Stimulated activated CD4-positive, alpha-beta T cell treated with anti-CD3 and anti-CD28 coated beads, Interleukin-15, amount 100 ng/mL, for 24 hours (primary cell): Measurements from ENCODE around the gene KAT2A.

Source experiments
- DNase-seq: peaks from one replicate; pipeline ENCODE4 v3.0.0-alpha.2; 2020

Gene KAT2A

DNA sequence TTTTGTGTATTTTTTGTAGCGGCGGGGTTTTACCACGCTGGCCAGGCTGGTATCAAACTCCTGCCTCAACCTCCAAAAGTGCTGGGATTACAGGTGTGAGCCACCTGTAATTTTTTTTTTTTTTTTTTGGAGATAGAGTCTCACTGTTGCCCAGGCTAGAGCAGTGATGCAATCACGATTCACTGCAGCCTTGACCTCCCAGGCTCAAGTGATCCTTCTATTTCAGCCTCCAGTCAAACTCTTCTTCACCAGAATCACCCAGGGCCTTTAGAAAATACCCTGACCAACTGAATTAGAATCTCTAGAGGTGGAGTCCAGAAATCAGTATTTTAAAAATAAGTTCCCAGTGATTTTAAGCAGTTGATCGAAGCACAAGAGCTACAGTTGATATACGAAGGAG lies 14.0 kb upstream of the KAT2A start:
- no peak for DNase-seq

DNA sequence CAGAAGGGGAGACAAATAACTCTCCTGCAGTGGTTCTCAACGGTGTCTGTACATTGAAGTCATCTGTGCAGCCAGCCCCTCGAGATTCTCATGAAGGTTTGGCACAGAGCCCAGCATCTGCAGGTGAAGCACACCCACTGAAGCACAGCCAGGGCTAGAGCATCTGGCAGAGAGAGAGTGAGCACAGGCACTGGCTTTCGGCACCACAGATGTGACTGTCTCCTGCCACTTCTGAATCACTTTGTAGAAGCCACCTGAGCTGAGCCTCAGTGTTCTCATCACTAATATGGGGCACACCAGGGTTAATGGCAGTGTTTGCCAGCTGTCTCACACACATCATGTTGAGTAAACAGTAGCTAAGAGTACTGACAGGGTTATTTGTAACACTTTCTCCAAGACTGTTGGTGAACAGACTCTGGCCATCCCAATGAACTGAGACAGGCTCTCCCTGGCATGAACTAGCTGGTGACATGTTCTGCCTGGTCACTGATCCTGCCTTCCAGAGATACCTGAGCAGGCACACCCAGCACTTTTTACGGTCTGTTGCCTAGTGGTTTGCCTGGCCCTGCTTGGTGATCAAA lies 12.4 kb upstream of the KAT2A start:
- peak; percentile 37 for DNase-seq

DNA sequence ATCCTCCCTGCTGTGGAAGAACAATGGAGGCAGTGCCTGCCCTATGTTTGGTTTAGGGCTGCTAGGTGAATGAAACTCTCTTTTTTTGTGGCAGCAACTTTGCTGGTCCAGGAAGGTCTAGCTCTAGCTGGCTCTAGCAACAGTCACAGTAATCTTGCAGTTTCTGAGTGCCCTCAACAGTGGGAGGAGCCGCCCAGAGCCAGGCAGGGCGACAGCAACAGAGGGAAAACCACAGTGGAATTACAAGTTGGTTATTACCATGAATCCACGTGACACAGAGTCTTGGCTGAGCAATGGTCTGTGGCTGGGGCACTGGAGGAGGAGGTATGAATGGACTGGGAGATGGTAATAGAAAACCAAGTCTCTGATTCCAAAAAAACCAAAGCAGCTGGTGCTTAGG lies 11.8 kb upstream of the KAT2A start:
- peak; percentile 61 for DNase-seq

DNA sequence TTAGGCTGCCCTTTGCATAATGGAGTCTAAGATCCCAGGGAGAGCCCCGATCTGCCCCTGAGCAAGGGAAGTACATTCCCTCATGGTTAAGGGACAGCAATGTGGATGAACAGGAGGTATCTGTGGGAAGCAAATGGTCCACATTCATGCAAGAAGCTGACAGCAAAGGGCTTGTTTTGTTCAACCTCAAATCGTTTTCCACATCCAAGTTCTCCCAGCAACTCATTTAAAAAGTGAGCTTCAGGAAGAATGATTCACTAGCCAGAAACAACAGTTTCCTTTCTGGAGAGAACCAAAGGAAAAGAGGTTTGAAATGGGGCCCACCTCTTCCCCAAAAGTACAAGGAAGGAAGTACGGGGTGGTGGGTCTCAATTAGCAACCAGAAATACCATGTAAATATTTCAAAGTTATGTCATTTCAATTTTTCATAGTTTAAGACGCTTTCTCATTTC lies 10.8 kb upstream of the KAT2A start:
- no peak for DNase-seq

DNA sequence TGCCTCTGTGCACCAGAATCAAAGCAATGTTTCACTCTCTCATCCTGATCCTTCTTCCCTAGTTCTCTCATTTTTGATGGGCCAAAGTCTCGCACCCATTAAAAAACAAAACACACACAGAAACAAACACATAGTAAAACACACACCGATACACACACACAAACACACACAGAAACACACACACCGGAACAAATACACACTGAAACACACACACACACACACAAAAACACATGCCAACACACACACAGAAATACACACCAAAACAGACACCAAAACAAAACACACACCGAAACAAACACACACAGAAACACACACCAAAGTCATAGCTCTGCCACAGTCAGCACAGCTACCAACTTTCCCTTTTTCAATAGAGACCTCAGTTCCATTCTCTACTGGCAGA lies 10.1 kb upstream of the KAT2A start:
- DNase-seq, result no peak

DNA sequence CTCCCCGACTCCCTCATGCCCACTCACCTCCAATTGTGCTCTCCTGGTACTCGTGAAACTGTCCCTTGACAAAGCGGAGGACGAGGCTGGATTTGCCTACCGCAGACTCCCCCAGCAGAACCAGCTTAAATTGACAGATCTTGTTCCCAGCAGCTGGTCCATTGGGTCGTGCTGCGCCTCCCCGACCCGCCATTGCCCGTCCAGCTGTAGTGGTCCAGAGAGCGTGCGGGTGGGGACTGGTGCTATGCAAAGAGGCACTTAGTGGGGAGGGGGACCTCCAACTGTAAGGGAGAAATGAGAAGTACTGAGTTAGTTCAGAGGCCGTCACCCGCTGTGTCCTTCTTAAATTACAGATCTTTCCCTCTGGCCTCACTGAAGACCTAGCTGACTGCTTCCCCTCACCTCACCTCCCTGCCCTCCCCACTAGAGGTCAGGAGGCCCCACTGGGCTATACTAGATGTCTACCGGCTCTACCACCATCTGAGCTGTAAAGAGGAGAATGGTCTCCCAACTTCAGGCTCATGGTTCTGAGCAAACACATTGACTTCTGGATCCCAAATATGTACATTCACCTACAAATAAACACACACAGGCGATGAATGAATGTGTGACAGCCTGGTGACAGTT lies 9.3 kb upstream of the KAT2A start:
- DNase-seq, result no peak

DNA sequence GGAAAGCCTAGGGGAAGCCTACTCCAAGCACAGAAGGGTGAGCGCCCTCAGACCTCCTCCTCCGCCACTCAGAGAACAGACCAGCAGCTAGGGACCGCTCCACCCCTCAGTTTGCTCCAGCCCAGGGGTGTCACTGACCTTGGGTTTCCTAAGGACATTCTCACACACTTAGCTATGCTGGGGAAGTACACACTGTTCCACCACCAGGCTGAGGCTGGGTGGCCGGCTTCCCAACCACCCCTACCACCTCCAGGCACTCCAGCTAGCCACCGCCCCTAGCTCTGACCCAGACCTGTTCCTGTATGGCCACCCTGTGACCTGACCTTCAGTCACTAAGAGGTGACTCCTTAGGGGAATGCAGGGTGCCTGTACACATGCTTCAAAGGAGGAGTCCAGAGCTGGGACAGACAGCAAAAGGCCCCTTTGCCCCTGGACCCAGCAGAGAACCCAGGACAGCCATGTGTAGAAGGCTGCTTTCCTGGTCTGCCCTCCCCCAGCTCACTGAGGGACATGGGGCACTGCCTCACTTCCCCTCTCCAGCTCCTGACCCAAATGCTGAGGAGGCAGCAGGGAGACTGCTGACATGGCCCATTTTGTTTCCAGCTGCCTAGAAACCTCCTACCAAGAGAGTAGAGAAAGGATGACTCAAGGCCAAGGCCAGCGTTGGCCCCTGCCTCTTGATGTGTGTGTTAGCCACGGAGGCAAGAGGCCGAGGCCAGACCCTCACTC lies 8.1 kb upstream of the KAT2A start:
- DNase-seq, result no peak

DNA sequence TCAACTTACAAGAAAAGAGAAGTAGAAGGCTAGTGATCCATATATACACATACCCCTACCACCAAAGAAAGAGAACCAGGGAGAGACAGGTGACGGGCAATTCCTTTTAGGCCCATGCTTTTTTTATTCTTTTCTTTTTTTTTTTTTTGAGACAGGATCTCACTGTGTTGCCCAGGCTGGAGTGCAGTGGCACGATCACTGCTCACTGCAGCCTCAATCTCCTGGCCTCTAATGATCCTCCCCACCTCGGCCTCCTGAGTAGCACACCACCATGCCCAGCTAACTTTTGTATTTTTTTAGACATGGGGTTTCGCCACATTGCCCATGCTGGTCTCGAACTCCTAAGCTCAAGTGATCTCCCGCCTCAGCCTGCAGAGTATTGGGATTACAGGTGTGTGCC lies 6.2 kb upstream of the KAT2A start:
- DNase-seq, result no peak

DNA sequence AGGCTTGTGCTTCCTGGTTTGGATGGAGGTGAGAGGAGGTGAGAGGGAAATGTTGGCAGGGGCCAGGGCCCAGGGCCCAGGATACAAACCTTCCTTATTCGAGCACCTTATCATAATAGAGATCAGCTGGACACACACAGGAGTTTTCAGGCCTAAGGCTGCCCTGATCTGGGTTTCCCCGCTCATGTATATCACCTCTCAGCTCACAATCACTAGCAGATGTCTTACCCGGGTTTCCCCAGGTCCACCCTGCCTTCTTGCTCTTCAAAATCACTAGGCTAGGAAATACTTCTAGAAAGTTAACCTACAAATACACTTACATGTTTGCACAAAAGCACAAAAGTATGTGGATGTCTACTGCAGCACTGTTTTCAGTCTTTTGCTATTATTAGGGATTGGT lies 5.7 kb upstream of the KAT2A start:
- no peak for DNase-seq

DNA sequence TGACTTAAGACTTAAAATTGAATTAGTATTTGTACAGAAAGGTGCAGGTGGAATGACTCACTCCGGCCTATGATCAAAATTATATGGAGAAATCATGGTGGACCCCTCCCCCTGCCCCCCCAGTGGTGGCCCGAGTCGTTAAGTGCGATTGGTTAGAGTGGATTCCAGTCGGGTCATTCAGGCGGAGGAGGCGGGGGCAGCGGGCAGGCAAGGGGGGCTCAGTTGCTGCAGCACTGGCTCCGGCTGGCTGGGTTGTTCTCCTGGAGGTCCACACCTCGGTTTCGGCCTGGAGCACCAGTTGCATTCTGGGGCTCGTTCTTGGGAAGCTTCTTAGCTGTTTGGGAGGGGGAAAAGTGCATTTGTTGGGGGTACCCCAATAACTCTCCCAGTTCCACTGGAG lies 4.4 kb upstream of the KAT2A start:
- no peak for DNase-seq

DNA sequence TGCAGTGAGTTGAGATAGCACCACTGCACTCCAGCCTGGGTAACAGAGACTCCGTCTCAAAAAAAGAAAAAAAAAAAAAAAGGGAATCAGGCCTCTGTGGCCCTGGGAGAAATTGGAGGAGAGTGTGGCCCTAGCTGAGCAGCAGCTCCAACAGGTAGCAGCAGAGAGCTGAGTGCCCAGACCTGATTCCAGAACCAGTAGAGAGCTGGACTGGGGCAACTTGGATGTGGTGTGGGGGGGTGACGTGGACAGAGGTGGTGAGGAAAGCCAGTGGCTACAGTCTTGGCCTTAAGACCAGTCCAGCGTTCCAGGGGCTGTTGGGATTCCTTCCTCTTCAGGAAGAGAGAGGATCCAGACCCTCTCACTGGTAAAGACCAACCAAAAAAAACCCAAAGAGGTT lies 3.1 kb upstream of the KAT2A start:
- no peak for DNase-seq

DNA sequence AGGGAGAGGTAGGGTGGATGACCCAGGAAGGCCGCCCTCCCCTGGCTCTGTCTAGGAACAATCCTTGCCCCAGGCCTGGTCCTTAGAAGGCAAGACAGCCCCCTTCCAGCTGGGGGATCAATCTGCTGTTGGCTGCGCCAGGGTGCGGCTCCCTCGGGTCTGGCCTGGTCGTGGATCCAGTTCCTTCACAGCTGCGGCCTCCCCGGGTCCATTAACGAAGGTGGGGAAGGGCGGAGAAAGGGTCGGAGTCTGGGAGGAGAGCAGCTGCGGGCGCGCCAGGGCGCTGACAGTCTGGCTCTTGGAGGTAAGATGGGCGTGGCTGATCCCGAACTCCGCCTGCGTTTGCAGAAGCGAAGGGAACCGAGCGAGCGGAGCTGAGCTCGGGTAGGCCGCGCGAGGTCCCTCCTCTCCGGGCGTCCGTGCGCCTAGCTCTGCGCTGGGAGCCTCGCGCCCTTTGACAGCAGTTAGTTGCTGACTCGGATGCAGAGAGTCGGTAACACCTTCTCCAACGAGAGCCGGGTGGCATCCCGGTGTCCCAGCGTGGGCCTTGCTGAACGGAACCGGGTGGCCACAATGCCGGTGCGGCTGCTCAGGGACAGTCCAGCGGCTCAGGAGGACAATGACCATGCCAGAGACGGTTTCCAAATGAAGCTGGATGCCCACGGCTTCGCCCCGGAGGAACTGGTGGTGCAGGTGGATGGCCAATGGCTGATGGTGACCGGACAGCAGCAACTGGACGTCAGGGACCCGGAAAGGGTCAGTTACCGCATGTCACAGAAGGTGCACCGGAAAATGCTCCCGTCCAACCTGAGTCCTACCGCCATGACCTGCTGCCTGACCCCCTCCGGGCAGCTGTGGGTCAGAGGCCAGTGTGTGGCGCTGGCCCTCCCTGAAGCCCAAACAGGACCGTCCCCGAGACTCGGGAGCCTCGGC lies 1.5 kb upstream of the KAT2A start, which contains the start of gene HSPB9:
Gene HSPB9 (plus strand): TSS at position 434 of the 933 bp plus-strand sequence. CDS start 47 bp downstream, at position 481.
- DNase-seq, result no peak

DNA sequence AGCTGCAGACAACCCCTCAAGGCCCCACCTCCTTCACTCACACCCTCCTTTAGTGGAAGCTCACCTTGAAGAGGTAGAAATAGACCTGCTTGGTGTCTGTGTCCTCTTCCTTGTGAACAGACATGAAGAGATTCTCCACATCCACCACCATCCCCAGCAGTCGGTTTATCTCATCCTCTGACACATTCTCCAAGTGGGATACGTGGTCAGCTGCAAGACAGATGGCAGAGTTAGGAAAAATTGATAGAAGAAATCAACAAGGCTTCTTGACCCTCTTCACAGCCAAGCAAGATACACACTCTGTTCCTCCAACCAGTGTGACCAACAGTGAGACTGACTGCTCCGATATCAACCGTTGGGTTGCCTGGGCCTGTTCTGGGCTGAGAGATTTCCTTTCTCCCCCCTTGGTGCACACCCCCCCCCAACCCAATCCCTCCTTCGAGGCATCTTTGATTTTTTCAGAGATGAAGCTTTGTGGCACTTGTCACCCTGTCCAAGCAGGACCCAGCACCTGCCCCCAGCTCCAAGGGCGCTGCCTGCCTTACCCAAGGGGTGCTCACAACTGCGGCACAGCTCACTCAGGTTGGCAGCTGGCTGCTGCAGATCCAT lies 902 bp downstream of the KAT2A start:
- no peak for DNase-seq

DNA sequence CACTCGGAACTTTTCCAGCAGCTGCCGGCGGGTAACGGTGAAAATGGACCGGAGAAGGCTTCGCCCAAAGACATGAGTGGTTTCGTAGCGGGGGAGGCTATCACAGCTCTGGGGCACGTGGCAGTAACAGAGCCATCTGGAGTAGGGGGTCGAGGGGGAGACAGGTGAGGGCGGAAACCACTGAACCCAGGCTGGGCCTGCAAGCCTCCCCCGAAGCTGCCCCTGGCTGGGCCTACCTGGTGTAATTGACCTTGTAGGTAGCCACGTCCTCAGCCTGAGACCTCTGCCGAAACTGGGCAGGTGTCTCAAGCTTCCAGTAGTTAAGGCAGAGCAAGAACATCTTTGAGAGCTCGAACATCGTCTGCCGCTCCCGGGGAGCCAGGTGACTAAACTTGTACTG lies 1.9 kb downstream of the KAT2A start:
- DNase-seq, result no peak

DNA sequence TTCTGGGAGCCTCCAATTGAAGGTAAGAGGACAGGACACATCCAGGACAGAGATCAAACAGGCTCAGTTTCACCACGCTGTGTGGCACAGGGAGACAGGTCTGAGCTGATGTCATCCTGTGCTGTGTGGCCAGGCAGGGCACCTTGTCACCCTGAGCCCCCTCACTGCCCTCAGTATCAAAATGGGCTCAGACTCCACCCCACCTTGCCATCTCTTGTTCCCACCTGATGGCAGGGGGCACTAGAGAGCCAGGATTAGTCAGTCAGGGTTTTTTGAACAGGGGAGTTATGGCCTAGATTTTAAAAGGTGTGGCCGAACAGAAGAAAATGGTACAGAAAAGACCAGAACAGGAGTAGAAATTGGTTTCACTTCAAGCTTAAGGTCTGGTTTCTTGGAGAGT lies 2.6 kb downstream of the KAT2A start:
- peak; percentile 60 for DNase-seq

DNA sequence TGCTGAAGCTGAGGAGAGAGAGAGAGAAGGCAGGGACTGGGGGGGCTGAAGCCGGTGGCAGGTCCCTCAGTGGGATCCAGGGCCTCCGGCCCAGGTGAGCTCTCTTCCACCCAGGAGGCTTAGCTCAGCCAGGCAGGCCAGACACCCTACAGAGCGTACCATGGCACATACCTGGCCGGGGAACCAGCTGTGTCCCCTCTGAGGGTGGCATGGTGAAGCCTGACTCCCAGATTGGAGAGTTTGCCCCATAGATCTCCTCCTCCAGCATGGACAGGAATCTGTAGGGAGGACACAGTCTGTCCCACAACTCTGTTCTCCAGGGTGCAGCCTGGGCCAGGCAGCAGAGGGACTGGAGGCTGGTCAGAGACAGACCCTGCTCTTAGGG lies 3.0 kb downstream of the KAT2A start:
- DNase-seq, result no peak

DNA sequence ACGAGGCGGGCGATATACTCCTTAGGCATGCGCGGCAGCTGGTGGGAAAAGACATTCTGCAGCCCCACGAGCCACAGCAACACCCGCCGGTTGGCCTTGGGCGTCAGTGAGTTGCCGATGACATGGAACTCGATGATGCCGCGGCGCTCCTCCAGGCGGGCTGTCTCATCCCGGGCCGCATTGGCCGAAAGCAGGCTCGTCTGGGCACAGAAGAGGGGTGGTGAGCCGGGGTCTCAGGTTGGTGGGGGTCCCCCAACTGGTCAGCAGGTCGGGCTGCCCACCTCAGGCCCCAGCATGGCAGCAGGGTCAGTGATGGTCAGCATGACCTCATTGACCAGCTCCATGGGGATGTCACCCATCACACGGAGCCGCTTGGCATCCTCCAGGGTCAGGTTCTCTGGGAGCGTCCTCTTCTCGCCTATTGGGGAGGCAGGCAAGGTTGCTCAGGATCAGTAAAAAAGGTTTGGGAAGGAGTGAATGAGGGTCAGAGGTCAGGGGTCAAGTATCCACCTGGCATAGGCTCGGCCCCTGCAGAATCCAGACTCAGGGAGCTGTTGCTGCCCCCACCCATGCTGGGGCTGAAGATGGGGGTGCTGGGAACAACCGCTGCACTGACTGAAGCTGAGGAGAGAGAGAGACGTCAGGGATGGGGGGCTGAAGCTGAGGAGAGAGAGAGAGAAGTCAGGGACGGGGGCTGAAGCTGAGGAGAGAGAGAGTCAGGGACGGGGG lies 3.6 kb downstream of the KAT2A start:
- DNase-seq, result no peak

DNA sequence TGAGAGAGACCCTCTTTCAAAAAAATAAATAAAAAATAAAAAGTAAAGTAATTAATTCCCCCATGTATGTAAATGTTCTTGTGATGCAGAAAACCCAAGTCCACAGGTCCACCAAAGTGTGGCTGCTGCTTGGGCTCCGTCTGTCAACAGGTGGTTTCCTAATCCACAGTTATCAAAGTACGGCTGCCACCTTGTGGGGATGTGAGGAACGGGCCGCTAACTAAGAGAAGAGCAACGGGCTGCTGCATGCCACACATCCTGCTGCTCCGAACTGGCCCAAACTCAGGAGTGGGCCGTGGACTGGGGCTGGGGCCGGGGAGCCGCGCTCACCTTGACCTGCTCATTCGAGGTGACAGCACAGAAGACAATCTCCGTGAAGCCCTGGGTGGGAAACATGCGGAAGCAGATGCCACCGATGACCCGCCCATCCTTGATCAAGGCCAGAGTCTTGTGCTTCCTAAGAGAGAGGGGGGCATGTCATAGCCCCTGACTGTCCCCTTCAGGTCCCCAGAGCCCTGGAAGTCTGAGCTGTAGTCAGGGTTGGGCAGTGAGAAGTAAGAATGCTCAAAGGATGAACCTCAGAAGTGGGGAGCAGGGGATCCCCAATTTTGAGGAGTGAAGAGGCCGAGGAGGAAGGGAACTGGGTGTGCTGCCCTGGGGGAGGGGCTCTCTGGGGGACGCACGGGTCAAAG lies 4.3 kb downstream of the KAT2A start:
- DNase-seq, result peak; percentile 86

DNA sequence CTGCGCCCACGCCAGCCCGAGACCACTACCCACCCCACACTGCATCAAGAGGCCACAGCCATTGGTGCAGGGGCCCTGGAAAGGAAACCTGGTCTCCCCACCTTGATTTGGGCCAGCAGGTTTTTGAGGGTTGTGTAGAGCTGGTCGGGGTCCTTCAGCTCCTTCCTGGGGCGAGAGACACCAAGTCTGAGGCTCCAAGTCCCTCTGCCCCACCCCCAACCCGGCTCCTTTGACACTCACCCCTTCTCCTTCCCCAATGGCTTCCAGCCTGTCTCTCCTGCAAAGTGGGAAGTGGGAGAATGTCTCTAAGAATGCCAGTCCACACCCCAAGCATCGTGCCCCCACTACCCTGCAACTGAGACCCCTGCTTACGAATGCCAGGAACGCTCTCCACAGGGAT lies 7.0 kb downstream of the KAT2A start:
- no peak for DNase-seq

DNA sequence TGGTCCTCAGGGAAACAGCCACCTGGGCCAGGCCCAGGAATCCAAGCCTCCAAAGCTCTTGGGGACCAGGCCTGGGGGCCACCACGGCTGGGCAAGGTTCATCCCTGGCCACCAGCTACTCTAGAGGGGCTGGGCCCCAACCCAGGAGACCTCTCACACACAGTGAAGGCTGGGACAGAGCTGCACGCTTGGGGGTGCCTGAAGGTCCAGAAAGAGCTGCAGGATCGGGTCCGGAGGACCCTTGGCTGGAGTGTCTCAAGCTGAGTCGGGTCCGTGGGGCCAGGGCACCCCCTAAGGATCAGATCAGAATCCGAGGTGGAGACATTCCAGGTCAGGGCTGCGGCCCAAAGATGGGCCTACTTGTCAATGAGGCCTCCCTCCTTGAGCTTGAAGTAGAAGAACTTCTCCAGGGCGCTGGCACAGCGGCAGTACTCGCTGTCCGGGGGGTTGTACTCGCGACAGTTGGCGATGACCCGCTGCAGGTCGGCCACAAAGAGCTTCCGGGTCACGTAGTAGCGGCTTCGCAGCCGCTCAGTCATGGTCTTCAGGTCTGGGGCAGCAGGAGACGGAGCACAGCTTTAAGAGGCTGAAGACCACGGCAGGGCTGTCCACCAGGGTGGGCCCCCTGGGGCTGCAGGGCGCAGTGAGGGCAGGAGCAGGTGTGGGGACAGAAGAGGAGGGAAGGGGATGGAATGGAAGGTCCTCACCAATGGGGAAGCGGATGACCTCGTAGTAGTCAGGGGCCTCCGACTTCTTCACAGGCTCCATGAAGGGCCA lies 7.7 kb downstream of the KAT2A start:
- no peak for DNase-seq
